DOHH2 (cell line): ENCODE results near the gene CDH4.

Experiments used
- H3F3A ChIP-seq: fragments of 200-600 bp; sonication (generic), shearing (Covaris generic); 2 replicates; pipeline ENCODE4 v1.6.0; 2016; ENCODE audit warnings: antibody characterized with exemption, mild to moderate bottlenecking; ENCODE audit not compliant: control insufficient read depth, insufficient read depth
- H3K27ac ChIP-seq: fragments of 200-600 bp; sonication (generic); 2 replicates; pipeline ENCODE4 v1.5.1; 2014; ENCODE audit warnings: low read depth, mild to moderate bottlenecking, low read length, moderate library complexity
- H3K27me3 ChIP-seq: fragments of 200-600 bp; sonication (generic); 2 replicates; pipeline ENCODE4 v1.6.1; 2014; ENCODE audit warnings: mild to moderate bottlenecking, low read length, mixed read lengths; ENCODE audit not compliant: control insufficient read depth
- H3K36me3 ChIP-seq: fragments of 200-600 bp; sonication (generic); 2 replicates; pipeline ENCODE4 v1.6.1; 2014; ENCODE audit warnings: mild to moderate bottlenecking, low read length, moderate library complexity, mixed read lengths; ENCODE audit not compliant: control insufficient read depth
- H3K4me1 ChIP-seq: fragments of 200-600 bp; sonication (generic); 2 replicates; pipeline ENCODE4 v1.6.1; 2014; ENCODE audit warnings: mild to moderate bottlenecking, low read length, mixed read lengths; ENCODE audit not compliant: control insufficient read depth
- H3K4me2 ChIP-seq: fragments of 200-600 bp; sonication (generic); 2 replicates; pipeline ENCODE4 v1.6.0; 2014; ENCODE audit warnings: mild to moderate bottlenecking, low read length, moderate library complexity
- H3K4me3 ChIP-seq: fragments of 200-600 bp; sonication (generic); 2 replicates; pipeline ENCODE4 v1.5.1; 2014; ENCODE audit warnings: mild to moderate bottlenecking, low read length, mixed read lengths
- H3K79me2 ChIP-seq: fragments of 200-600 bp; sonication (generic); 2 replicates; pipeline ENCODE4 v1.6.1; 2014; ENCODE audit warnings: mild to moderate bottlenecking, low read length, mixed read lengths; ENCODE audit not compliant: control insufficient read depth
- H3K9me2 ChIP-seq: fragments of 200-600 bp; sonication (generic); replicated peaks from 2 replicates; pipeline ENCODE4 v1.6.1; 2014; ENCODE audit warnings: mild to moderate bottlenecking, low read length, mixed read lengths; ENCODE audit not compliant: control insufficient read depth
- H3K9me3 ChIP-seq: fragments of 200-600 bp; sonication (generic); 2 replicates; pipeline ENCODE4 v1.6.1; 2014; ENCODE audit warnings: antibody characterized with exemption, low read length, mixed read lengths; ENCODE audit not compliant: control insufficient read depth, insufficient read depth
- H4K20me1 ChIP-seq: fragments of 200-600 bp; sonication (generic); 2 replicates; pipeline ENCODE4 v1.6.0; 2014; ENCODE audit warnings: low read depth, mild to moderate bottlenecking, antibody characterized with exemption, low read length, moderate library complexity; ENCODE audit not compliant: control insufficient read depth, insufficient read depth
- CTCF ChIP-seq: fragments of 200-600 bp; sonication (generic); IDR thresholded peaks from one replicate; pipeline ENCODE4 v1.5.1; 2014; ENCODE audit warnings: antibody characterized with exemption, mild to moderate bottlenecking, low read depth, low read length; ENCODE audit not compliant: poor library complexity, severe bottlenecking
- EZH2phosphoT487 ChIP-seq: fragments of 200-600 bp; sonication (generic); IDR thresholded peaks from 2 replicates; pipeline ENCODE4 v1.6.1; 2017; ENCODE audit warnings: borderline replicate concordance, mild to moderate bottlenecking, antibody characterized with exemption, low read length, moderate library complexity, mixed read lengths

Gene CDH4

GRCh38 chr20:61737812-61738443, 485.9 kb downstream of the CDH4 start:
- no peaks in the 10 kb centered on the region for H3K9me3 ChIP-seq
- no peaks in the 10 kb centered on the region for H3K27me3 ChIP-seq
- H3K4me3 ChIP-seq, result no peak overlapping the region

GRCh38 chr20:61738601-61739069, 486.6 kb downstream of the CDH4 start:
- H3F3A ChIP-seq, result no peaks in the 10 kb centered on the region
- H3K4me2 ChIP-seq, result no peak overlapping the region
- H3K9me3 ChIP-seq, result no peaks in the 10 kb centered on the region
- no peaks in the 10 kb centered on the region for H3K9me2 ChIP-seq
- no peak overlapping the region for H3K4me3 ChIP-seq
- H3K4me1 ChIP-seq, result no peaks in the 10 kb centered on the region
- H3K79me2 ChIP-seq, result no peaks in the 10 kb centered on the region
- H3K27me3 ChIP-seq, result no peaks in the 10 kb centered on the region
- TF ChIP-seq CTCF (no peak), EZH2phosphoT487 (no peak)
- H4K20me1 ChIP-seq, result no peaks in the 10 kb centered on the region
- no peak overlapping the region for H3K27ac ChIP-seq
- no peaks in the 10 kb centered on the region for H3K36me3 ChIP-seq

More at GRCh38 chr20:61737812-61738443, 485.9 kb downstream of the CDH4 start:
- Histone ChIP-seq H3K27ac (no peak overlapping the region), H3K36me3 (no peaks in the 10 kb centered on the region), H3K9me2 (no peaks in the 10 kb centered on the region), H3F3A (no peaks in the 10 kb centered on the region), H3K4me1 (no peaks in the 10 kb centered on the region), H3K4me2 (no peak overlapping the region), H4K20me1 (no peaks in the 10 kb centered on the region), H3K79me2 (no peaks in the 10 kb centered on the region)
- TF ChIP-seq EZH2phosphoT487, result no peak
- TF ChIP-seq CTCF, result no peak

- Histone ChIP-seq H3K9me2 (no peaks in the 10 kb centered on the region), H3K9me3 (no peaks in the 10 kb centered on the region), H3K4me1 (no peaks in the 10 kb centered on the region), H3F3A (no peaks in the 10 kb centered on the region), H3K27me3 (no peaks in the 10 kb centered on the region), H4K20me1 (no peaks in the 10 kb centered on the region), H3K4me3 (no peak overlapping the region), H3K4me2 (no peak overlapping the region), H3K27ac (no peak overlapping the region), H3K79me2 (no peaks in the 10 kb centered on the region), H3K36me3 (no peaks in the 10 kb centered on the region)
- TF ChIP-seq EZH2phosphoT487, result no peak
- TF ChIP-seq CTCF, result no peak
These were observed 487.2 kb downstream of the CDH4 start for GRCh38 chr20:61739086-61739831.
